NCI-H1436 (cell line): ENCODE data around the gene IGDCC3.
"Not testable (repeated sequence)": the region's sequence is repeated elsewhere in the genome, so short reads cannot be mapped to it uniquely, and the experiment has no call there.

Source experiments
- DNase-seq: peaks from one replicate; lab custom pipeline; 2025; lab: John Stamatoyannopoulos, UW

The IGDCC3 gene

GRCh38 chr15:65370885-65371284, 6.9 kb downstream of the IGDCC3 start:
- DNase-seq = no peak

GRCh38 chr15:65369651-65370050, 8.2 kb downstream of the IGDCC3 start:
- no peak for DNase-seq

- DNase-seq = no peak
Observed at GRCh38 chr15:65369212-65369547, 8.6 kb downstream of the IGDCC3 start.

- DNase-seq = no peak
Observed at GRCh38 chr15:65368302-65369211, 9.2 kb downstream of the IGDCC3 start.

- DNase-seq = no peak
Observed at GRCh38 chr15:65366122-65366892, 11.5 kb downstream of the IGDCC3 start.

- DNase-seq = no peak
Observed at GRCh38 chr15:65365229-65365628, 12.6 kb downstream of the IGDCC3 start.

GRCh38 chr15:65363766-65364165, 14.0 kb downstream of the IGDCC3 start:
- DNase-seq = no peak

- no peak for DNase-seq
Observed at GRCh38 chr15:65363306-65363705, 14.5 kb downstream of the IGDCC3 start.

GRCh38 chr15:65362491-65362890, 15.3 kb downstream of the IGDCC3 start:
- no peak for DNase-seq

- no peak for DNase-seq
Observed at GRCh38 chr15:65361708-65362459, 15.9 kb downstream of the IGDCC3 start.

- DNase-seq = no peak
Observed at GRCh38 chr15:65360506-65360905, 17.3 kb downstream of the IGDCC3 start.

- no peak for DNase-seq
Observed at GRCh38 chr15:65355988-65356353, 21.8 kb downstream of the IGDCC3 start.

- no peak for DNase-seq
Observed at GRCh38 chr15:65355173-65355987, 22.4 kb downstream of the IGDCC3 start.

- no peak for DNase-seq
Observed at GRCh38 chr15:65354835-65355172, 23.0 kb downstream of the IGDCC3 start.

GRCh38 chr15:65351972-65352371, 25.8 kb downstream of the IGDCC3 start:
- DNase-seq = not testable (repeated sequence)

- no peak for DNase-seq
Observed at GRCh38 chr15:65349338-65349737, 28.5 kb downstream of the IGDCC3 start.

- not testable (repeated sequence) for DNase-seq
Observed at GRCh38 chr15:65347756-65348155, 30.0 kb downstream of the IGDCC3 start.

GRCh38 chr15:65346856-65347598, 30.8 kb downstream of the IGDCC3 start:
- DNase-seq = no peak

GRCh38 chr15:65344914-65345275, 32.9 kb downstream of the IGDCC3 start:
- no peak for DNase-seq

GRCh38 chr15:65344214-65344913, 33.4 kb downstream of the IGDCC3 start:
- DNase-seq = no peak
